Kidney epithelial cell (primary cell): ENCODE measurements around the gene ZNF280B. TPM values are rescaled to one million over a fixed set of nuclear protein-coding genes. Genes with fewer than 3 reads are reported as not detected.

Source experiments
- DNase-seq: peaks from one replicate; pipeline ENCODE4 v3.0.0-alpha.2; 2010; ENCODE audit warnings: low read depth
- H3K27me3 ChIP-seq: 2 replicates; pipeline ENCODE4 v1.6.0; 2011; ENCODE audit warnings: low read length; ENCODE audit not compliant: control insufficient read depth, insufficient read depth
- H3K36me3 ChIP-seq: 2 replicates; pipeline ENCODE4 v1.5.1; 2011; ENCODE audit warnings: low read length; ENCODE audit not compliant: control insufficient read depth, insufficient read depth
- H3K4me3 ChIP-seq: 2 replicates; pipeline ENCODE4 v1.5.1; 2011; ENCODE audit warnings: low read depth, mild to moderate bottlenecking, control low read depth, low read length
- total RNA-seq: library from RNA; depleted of rRNA; stranded (reverse); fragments of >200 nt; gene quantifications from 2 replicates; pipeline ENCODE4 v1.2.3, GENCODE V29; 2015
- TF ChIP-seq, protein P1 (sequence below): IDR thresholded peaks from 2 replicates; pipeline ENCODE4 v1.5.1; 2011; ENCODE audit warnings: mild to moderate bottlenecking, moderate library complexity, low read length, control low read depth, inconsistent platforms; ENCODE audit not compliant: insufficient read depth, poor library complexity, severe bottlenecking

Gene ZNF280B
- total RNA-seq, 1 donor from 2014 or later: 4.0 TPM

- TF ChIP-seq, protein P1, sequence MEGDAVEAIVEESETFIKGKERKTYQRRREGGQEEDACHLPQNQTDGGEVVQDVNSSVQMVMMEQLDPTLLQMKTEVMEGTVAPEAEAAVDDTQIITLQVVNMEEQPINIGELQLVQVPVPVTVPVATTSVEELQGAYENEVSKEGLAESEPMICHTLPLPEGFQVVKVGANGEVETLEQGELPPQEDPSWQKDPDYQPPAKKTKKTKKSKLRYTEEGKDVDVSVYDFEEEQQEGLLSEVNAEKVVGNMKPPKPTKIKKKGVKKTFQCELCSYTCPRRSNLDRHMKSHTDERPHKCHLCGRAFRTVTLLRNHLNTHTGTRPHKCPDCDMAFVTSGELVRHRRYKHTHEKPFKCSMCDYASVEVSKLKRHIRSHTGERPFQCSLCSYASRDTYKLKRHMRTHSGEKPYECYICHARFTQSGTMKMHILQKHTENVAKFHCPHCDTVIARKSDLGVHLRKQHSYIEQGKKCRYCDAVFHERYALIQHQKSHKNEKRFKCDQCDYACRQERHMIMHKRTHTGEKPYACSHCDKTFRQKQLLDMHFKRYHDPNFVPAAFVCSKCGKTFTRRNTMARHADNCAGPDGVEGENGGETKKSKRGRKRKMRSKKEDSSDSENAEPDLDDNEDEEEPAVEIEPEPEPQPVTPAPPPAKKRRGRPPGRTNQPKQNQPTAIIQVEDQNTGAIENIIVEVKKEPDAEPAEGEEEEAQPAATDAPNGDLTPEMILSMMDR: no peak
Observed at GRCh38 chr22:22440188-22440587, 68.4 kb downstream of the ZNF280B start.

More at GRCh38 chr22:22440188-22440587, 68.4 kb downstream of the ZNF280B start:
- DNase-seq: no peak
- Histone ChIP-seq H3K27me3 (no peaks in the 10 kb centered on the region), H3K4me3 (no peak overlapping the region), H3K36me3 (no peaks in the 10 kb centered on the region)

Other genes starting within 250 kb of the ZNF280B start
- not detected in 2 replicates for gene ZNF280A, start 11.5 kb upstream of the ZNF280B start, total RNA-seq
- gene PRAME, start 50.5 kb upstream of the ZNF280B start, total RNA-seq: 3.7 and 3.8 TPM in 2 replicates
- not detected in 2 replicates for gene GGTLC2, start 135.9 kb upstream of the ZNF280B start, total RNA-seq